KOPT-K1 (cell line): ENCODE data around the gene ACOX1.

ENCODE experiments used
- H3K27ac ChIP-seq: fragments of 200-600 bp; sonication (generic); 2 replicates; pipeline ENCODE4 v1.5.1; 2016; ENCODE audit warnings: antibody characterized with exemption, mild to moderate bottlenecking, low read depth, low read length; ENCODE audit not compliant: poor library complexity, severe bottlenecking
- H3K36me3 ChIP-seq: fragments of 200-600 bp; sonication (generic); 2 replicates; pipeline ENCODE4 v1.5.1; 2017; ENCODE audit warnings: antibody characterized with exemption, mild to moderate bottlenecking, low read length, moderate library complexity; ENCODE audit not compliant: insufficient read depth
- H3K9me3 ChIP-seq: fragments of 200-600 bp; sonication (generic); 2 replicates; pipeline ENCODE4 v1.5.1; 2017; ENCODE audit warnings: antibody characterized with exemption, low read length, mild to moderate bottlenecking; ENCODE audit not compliant: insufficient read depth, poor library complexity, severe bottlenecking

The ACOX1 gene

DNA sequence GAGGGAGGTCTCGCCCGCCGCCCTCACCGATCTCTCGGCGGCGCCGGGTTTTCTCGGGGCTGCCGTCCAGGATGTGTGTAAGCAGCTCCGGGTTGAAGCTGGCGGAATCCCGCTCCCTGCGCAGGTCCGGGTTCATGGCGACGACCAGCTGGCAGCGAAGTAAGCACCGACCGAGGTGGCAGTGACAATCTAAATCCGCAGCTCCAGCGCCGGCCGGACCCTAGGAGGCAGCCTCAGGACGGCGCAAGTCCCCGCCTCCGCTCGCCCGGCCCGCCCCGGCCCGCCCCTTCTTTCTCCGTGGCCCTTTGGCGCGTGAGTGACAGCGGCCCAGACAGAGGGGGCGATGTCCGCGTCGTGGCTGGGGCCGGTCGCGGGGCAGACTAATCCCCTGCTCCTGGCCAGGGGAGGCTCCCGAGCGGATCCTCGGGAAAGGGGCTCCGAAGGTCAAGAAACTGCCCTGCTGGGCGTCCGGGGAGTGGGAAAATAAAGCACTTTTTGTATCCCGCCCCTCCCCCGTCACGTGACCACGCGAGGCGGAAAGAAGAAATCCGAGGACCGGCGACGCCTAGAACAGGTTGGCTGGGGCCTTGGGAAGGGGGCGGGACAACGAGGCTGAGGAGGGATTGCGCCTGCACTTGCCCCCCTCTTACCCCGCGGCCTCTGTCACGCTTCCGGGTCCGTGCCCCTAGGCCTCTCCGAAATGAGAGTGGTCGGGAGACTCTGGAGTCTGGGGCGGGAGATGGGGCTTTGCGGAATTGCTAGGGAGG is at the start of gene ACOX1, which contains the start of gene TEN1:
Gene ACOX1, minus strand, starts transcription at position 229 of the 767 bp plus-strand sequence. Its CDS starts 93 bp downstream, at position 136.
Gene TEN1, plus strand, starts transcription at position 303 of the 767 bp plus-strand sequence. CDS start 6,953 bp downstream, outside the sequence.
- peaks cover 12% of the 10 kb centered on the region for H3K36me3 ChIP-seq
- no peaks in the 10 kb centered on the region for H3K9me3 ChIP-seq
- peak within 1 kb of the TSS; percentile 93 for H3K27ac ChIP-seq

DNA sequence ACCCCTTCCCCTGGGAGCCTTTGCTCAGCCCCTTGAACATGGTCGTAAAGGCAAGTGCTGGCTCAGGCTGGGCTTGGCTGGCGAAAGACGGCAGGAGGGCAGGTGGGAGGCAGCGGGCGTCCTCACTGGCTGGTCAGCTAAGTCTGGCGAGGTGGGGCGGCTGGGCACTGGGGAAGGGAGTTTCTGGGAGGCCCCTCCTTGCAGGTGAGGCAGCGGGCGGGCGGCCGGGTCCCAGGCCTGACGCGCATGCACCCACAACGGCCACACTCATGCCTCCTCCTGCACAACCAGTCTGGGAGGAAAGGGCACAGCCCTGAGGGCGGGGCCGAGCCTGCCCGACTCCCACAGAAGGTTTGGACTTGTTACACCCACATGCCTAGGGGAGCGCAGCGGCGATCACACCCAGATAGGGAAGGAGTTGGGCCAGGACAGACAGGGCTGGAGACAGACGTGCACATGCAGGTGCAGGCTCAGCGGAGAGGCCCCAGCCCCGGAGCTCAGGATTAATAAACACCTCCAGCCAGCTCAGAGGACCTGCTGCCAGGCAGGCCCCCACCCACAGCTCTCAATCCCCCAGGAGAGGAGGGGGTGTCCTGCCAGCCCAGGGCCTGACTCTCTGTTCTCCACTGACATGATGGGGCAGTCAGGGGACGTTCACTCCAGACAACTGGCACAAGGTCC is 48.3 kb upstream of the ACOX1 start, which contains the start of gene EVPL:
Gene EVPL, minus strand, starts transcription at position 148 of the 681 bp plus-strand sequence. Its CDS starts 108 bp downstream, at position 40.
- peak within 1 kb of the TSS; percentile 100 for H3K27ac ChIP-seq
- peaks cover 20% of the 10 kb centered on the region; the same call in 1 of the 2 replicates for H3K36me3 ChIP-seq
- no peaks in the 10 kb centered on the region for H3K9me3 ChIP-seq

DNA sequence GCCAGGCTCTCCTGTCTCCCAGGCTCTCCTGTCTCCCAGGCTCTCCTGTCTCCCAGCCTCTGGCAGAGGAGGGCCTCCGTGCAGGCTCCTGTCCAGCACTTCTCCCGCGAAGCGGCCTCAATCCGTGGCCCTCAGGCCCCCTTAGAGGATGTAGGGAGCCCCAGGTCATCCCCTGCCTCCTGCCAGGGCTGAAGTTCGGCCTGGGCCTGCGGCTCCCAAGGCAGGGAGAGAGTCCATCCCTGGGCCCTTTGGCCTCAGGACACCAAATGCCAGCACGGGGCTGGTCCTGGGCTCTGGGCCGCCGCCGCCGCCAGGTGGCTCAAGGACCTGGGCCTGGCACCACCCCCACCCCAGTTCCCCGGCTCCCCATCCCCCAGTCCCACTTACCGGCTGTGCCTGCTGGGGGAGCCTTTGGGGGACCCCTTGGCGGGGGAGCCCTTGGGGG is 47.8 kb upstream of the ACOX1 start:
- Histone ChIP-seq H3K27ac (peak overlapping the region; percentile 100), H3K36me3 (peaks cover 25% of the 10 kb centered on the region; the same call in 1 of the 2 replicates), H3K9me3 (no peaks in the 10 kb centered on the region)

DNA sequence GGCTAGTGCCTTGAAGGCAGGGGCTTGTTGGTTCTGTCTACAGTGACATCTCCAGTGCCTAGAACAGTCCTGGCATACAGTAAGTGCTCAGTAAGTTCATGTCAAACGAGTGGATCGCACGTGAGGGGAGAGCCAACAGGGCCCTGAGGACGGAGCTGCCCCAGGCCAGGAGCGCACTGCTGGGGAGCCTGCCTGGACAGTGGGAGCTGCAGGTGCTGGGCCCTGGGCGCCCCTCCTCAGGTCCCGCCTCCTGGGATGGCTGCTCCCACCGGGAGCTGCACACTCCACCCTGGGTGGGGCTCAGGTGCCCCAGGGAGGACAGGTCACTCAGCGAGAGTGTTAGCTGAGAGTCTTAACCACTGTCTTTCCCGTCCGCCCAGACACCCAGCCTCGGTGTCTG is 46.3 kb upstream of the ACOX1 start:
- H3K27ac ChIP-seq: peak overlapping the region; percentile 100
- peaks cover 26% of the 10 kb centered on the region; the same call in 1 of the 2 replicates for H3K36me3 ChIP-seq
- no peaks in the 10 kb centered on the region for H3K9me3 ChIP-seq

DNA sequence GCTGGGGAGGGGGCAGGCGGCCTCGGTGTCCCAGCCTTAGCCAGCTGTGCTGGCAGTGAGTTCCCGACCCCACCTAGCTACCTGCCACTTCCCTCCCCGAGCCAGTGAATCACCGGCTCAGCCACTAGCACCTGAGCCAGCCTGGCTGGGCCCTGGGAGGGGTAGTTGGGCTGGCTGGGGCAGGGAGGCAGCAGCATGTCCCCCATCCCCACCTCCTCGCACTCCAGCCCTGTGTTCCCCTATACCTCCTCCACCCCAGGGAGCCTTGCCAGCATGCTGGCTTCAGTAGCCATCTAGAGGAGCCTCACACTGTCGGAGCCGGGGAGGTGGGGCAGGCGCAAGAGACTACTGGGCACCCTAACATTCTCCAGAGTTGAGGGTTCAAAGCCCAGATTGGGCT is 45.4 kb upstream of the ACOX1 start:
- no peaks in the 10 kb centered on the region for H3K9me3 ChIP-seq
- peak overlapping the region; percentile 100 for H3K27ac ChIP-seq
- H3K36me3 ChIP-seq: peaks cover 35% of the 10 kb centered on the region; the same call in 1 of the 2 replicates

DNA sequence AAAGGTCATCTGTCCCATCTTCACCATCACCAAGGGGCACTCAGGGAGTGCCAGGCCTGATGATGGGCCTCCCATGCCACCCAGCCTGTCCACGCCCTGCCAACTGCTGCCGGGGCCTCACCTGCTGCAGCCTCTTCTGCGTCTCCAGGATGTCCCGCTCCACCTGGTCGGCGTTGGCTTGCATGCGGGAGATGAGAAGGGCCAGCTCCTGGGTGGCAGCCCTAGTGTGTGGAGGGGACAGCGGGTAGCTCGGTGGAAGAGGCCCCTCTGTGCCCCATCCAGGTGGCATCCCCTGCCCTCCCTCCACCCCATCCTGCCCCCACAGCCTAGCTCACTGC is 44.9 kb upstream of the ACOX1 start:
- peaks cover 40% of the 10 kb centered on the region; the same call in 1 of the 2 replicates for H3K36me3 ChIP-seq
- H3K9me3 ChIP-seq: no peaks in the 10 kb centered on the region
- H3K27ac ChIP-seq: peak overlapping the region; percentile 100

DNA sequence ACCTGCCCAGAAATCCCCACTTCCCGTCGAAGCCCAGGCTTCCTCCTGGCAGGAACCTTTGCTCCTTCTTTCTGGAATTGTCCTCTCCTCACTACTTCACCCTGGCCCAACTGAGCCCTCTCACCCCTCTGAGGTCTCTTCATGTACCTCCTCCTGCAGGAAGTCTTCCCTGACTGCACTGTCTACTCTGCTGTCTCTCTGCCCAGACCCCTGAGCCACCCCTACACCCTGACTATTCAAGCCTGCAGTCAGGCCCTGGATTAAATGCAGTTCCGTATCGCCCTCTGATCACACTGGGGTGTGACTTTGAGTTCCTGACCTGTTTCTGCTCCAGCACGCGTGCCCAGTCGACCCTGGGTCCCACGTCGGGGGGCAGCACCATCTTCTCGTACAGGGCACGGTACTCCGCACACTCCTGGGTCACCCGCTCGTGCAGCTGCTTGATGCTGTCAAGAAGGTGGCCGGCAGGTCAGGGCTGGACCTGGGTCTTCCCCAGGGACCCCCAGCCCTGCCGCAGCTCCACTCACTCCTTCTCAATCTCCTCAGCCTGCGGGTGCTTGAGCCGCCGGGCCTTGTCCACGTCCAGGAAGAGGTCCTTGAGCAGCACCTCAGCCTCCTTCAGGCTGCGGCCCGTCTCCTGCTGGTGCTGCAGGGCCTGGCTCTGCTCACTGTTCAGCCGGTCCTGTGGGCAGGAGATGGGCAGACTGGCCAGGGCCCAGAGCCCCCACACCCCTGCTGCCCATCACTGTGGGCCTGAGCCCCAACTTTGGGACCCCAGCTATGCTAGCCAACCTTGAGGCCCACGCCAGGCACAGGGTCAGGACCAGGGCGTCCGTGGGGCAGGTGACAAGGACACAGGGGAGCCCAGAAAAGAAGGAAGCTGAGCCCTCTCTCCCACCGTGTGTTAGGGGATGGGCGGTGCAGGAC is 44.3 kb upstream of the ACOX1 start:
- H3K36me3 ChIP-seq: peaks cover 46% of the 10 kb centered on the region; the same call in 1 of the 2 replicates
- peak overlapping the region; percentile 23 for H3K27ac ChIP-seq
- H3K9me3 ChIP-seq: no peaks in the 10 kb centered on the region

DNA sequence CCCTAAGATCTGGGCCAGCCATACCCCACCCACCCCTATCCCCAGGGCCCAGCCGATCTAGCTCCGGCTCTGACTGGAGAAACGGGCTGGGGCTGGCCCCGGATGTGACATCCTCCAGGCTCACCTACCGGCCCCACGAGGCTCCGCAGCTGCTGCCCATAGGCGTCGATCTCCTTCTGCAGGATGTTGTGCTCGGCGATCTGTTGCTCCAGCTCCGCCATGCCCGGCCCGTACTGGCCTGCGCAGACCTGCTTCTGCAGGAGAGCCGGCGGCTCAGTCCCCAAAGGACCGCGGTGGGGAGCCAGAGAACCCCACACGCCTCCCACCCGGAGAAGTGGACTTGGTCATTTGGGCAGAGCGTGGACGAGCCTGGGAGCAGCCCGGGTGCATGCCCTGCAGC is 43.3 kb upstream of the ACOX1 start:
- Histone ChIP-seq H3K27ac (peak overlapping the region; percentile 23), H3K9me3 (no peaks in the 10 kb centered on the region), H3K36me3 (peaks cover 56% of the 10 kb centered on the region; the same call in 1 of the 2 replicates)

DNA sequence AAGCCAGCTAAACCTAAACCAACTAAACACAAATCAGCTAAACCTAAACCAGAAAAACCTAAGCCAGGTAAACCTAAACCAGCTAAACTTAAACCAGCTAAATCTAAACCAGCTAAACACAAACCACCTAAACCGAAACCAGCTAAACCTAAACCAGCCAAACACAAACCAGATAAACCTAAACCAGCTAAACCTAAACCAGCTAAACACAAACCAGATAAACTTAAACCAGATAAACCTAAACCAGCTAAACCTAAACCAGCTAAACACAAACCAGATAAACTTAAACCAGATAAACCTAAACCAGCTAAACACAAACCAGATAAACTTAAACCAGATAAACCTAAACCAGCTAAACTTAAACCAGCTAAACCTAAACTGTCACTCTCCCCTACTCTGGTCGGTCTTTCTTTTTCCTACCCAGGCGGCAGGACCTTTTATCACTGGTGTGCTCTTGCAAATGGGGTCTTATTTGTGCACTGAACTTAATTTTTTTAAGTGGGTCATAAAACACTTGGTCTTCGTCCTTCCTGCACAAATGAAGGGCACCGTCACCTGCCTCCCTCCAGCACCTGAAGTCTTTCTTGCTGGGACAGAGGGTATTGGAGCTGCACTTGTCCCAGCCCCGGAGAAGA is 41.0 kb upstream of the ACOX1 start:
- no peaks in the 10 kb centered on the region for H3K9me3 ChIP-seq
- H3K27ac ChIP-seq: peak overlapping the region; percentile 1
- H3K36me3 ChIP-seq: peaks cover 68% of the 10 kb centered on the region; the same call in 1 of the 2 replicates

DNA sequence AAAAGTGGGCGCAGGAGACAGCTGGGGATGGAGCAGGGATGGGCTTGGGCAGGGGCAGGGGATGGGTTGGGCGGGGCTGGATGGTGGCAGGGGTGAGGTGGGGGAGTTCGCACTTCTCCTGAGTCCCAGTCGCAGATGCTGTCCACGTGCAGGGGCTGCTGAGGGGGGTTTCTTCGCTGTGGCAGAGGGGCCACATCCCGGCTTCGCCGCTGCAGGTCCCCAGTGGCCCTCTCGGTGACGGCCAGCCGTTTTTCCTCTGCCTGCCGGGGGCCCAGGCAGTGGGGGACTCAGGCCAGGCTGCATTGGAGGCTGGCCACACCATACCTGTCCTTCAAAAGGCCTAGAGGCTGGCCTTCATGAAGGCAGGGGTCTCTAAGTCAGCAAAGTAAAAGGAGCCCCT is 39.8 kb upstream of the ACOX1 start:
- Histone ChIP-seq H3K9me3 (no peaks in the 10 kb centered on the region), H3K36me3 (peaks cover 72% of the 10 kb centered on the region; the same call in 1 of the 2 replicates)

DNA sequence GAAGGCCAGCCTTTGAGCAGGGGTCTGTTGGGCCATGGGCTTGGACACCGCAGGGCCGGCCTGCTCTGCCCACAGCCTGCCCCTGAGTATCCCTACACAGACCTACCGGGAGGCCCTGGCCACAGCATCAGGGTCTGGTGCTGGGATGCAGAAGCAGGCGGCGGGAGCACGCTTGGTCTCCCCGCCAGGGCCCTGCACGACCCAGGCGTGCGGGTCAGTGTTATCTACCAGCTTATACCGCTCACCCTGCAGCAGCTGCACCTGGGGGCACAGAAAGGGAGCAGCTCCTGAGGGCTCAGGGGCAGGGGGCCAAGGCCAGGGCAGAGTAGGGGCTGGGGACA is 39.3 kb upstream of the ACOX1 start:
- H3K36me3 ChIP-seq: peaks cover 72% of the 10 kb centered on the region; the same call in 1 of the 2 replicates
- H3K9me3 ChIP-seq: no peaks in the 10 kb centered on the region
- H3K27ac ChIP-seq: no peak overlapping the region

More for the DNA sequence above, 39.8 kb upstream of the ACOX1 start:
- no peak overlapping the region for H3K27ac ChIP-seq

DNA sequence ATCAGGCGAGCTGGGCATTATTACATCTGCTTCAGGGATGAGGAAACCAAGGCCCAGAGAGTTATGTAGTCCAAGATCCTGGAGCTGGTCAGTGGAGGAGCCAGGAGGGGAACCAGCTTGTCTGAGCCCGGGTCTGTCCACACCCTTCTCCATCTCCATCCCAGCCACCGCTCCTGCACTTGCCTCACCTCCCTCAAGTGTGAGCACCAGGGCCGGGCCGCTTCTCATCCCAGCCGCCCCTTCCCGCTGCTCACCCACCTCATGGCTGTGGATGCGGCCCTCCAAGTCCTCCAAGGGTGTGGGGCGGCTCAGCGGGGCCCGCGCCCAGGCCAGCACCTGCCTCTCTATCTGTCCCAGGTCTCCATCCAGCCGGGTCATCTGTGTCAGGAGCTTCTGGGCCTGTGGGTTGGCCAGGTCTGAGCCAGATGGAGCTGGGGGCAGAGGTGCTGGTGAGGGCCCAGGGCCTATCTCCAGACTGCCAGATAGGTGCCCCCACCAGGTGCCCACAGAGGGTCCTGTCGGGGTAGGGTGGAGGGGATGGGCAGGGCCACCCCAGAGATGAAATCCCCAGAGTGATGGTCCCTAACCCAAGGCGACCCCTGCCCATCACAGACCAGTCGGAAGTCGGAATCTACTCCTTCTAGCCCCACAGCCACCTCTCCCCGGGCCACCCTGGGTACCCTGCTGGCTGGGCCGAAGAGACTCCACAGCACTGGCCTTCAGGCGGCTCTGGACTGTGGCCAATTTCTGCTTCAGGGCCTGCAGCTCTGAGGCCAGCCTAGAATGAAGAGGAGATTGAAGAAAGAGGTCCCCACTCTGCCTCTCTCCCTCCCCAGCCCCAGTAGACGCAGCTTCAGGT is 38.7 kb upstream of the ACOX1 start:
- H3K27ac ChIP-seq: no peak overlapping the region
- H3K9me3 ChIP-seq: no peaks in the 10 kb centered on the region
- peaks cover 72% of the 10 kb centered on the region; the same call in 1 of the 2 replicates for H3K36me3 ChIP-seq

DNA sequence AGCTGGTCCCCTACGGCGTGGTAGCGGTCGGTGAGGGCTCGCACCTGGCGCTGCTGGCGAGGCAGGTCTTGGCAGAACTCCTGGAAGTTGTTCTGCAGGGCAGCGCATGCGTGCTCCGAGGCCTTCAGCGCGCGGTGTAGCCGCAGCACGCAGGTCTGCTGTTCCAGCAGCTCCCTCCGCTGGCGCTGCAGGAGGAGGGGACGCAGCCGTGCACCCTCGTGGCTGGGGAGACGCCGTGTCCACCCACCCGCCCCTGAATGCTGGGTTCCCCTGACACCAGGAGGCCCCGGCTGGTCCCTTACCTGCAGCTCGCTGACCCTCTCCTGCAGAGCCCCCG is 35.9 kb upstream of the ACOX1 start:
- H3K27ac ChIP-seq: peak overlapping the region; percentile 56
- H3K36me3 ChIP-seq: peaks cover 82% of the 10 kb centered on the region; the same call in 1 of the 2 replicates
- H3K9me3 ChIP-seq: no peaks in the 10 kb centered on the region
